HL-60 (cell line): Measurements from ENCODE around the gene CYS1.

ENCODE experiments used
- DNase-seq, 2 experiments: peaks; one replicate each; pipeline ENCODE4 v3.0.0-alpha.2; 2010 to 2020; ENCODE audit warnings: low read depth in 1 of 2, low spot score in 1 of 2
- H3K27ac ChIP-seq: fragments of 250-450 bp; sonication (Bioruptor Pico); replicated peaks from 2 replicates; pipeline ENCODE4 v1.5.1; 2020; ENCODE audit warnings: mild to moderate bottlenecking, moderate library complexity
- H3K27me3 ChIP-seq: fragments of 250-450 bp; sonication (Bioruptor Pico); 2 replicates; pipeline ENCODE4 v1.5.1; 2021; ENCODE audit warnings: mild to moderate bottlenecking, moderate library complexity; ENCODE audit not compliant: insufficient read depth, poor library complexity, severe bottlenecking
- H3K4me3 ChIP-seq: replicated peaks from 2 replicates; pipeline ENCODE4 v1.5.1; 2011; ENCODE audit warnings: mild to moderate bottlenecking, control low read depth, low read length; ENCODE audit not compliant: insufficient read depth
- GABPA ChIP-seq: IDR thresholded peaks from 2 replicates; pipeline ENCODE4 v1.6.1; 2012; ENCODE audit warnings: low read depth
- POLR2AphosphoS5 ChIP-seq: IDR thresholded peaks from 2 replicates; pipeline ENCODE4 v1.6.1; 2012; ENCODE audit warnings: low read depth
- REST ChIP-seq: IDR thresholded peaks from 2 replicates; pipeline ENCODE4 v1.6.1; 2012; ENCODE audit warnings: low read depth; ENCODE audit not compliant: insufficient replicate concordance
- SPI1 ChIP-seq: IDR thresholded peaks from 2 replicates; pipeline ENCODE4 v1.6.1; 2012; ENCODE audit warnings: low read depth, mild to moderate bottlenecking, borderline replicate concordance
- TF ChIP-seq, protein P1 (sequence below): IDR thresholded peaks from one replicate; pipeline ENCODE4 v1.5.1; 2011; ENCODE audit warnings: low read length, control low read depth, inconsistent platforms; ENCODE audit not compliant: insufficient read depth

The CYS1 gene

GRCh38 chr2:10076511-10076910 lies 3.7 kb downstream of the CYS1 start:
- no peak for TF ChIP-seq SPI1
- no peak for TF ChIP-seq REST
- no peak for TF ChIP-seq GABPA
- TF ChIP-seq POLR2AphosphoS5: no peak
- TF ChIP-seq, protein P1, sequence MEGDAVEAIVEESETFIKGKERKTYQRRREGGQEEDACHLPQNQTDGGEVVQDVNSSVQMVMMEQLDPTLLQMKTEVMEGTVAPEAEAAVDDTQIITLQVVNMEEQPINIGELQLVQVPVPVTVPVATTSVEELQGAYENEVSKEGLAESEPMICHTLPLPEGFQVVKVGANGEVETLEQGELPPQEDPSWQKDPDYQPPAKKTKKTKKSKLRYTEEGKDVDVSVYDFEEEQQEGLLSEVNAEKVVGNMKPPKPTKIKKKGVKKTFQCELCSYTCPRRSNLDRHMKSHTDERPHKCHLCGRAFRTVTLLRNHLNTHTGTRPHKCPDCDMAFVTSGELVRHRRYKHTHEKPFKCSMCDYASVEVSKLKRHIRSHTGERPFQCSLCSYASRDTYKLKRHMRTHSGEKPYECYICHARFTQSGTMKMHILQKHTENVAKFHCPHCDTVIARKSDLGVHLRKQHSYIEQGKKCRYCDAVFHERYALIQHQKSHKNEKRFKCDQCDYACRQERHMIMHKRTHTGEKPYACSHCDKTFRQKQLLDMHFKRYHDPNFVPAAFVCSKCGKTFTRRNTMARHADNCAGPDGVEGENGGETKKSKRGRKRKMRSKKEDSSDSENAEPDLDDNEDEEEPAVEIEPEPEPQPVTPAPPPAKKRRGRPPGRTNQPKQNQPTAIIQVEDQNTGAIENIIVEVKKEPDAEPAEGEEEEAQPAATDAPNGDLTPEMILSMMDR: no peak
- Histone ChIP-seq H3K27ac (no peak overlapping the region), H3K27me3 (peaks cover 49% of the 10 kb centered on the region), H3K4me3 (no peak overlapping the region)
- no peak for DNase-seq

GRCh38 chr2:10075571-10076209 lies 4.5 kb downstream of the CYS1 start:
- Histone ChIP-seq H3K27me3 (peaks cover 42% of the 10 kb centered on the region), H3K4me3 (no peak overlapping the region), H3K27ac (no peak overlapping the region)
- no peak for DNase-seq
- TF ChIP-seq GABPA: no peak
- no peak for TF ChIP-seq POLR2AphosphoS5
- TF ChIP-seq, protein P1: no peak
- no peak for TF ChIP-seq REST

GRCh38 chr2:10075101-10075500 lies 5.1 kb downstream of the CYS1 start:
- Histone ChIP-seq H3K27ac (no peak overlapping the region), H3K4me3 (no peak overlapping the region), H3K27me3 (peaks cover 39% of the 10 kb centered on the region)
- no peak for DNase-seq
- TF ChIP-seq POLR2AphosphoS5 (no peak), SPI1 (no peak), GABPA (no peak), REST (no peak)
- TF ChIP-seq, protein P1: no peak
